NB4 (cell line): ENCODE data around the gene SYCE1.

Experiments
- CTCF ChIP-seq: IDR thresholded peaks from one replicate; pipeline ENCODE4 v1.5.1; 2012; ENCODE audit warnings: low read depth, low read length
- MAX ChIP-seq: IDR thresholded peaks from 2 replicates; pipeline ENCODE4 v1.6.1; 2011; ENCODE audit warnings: low read depth, low read length
- POLR2A ChIP-seq: IDR thresholded peaks from 2 replicates; pipeline ENCODE4 v1.6.1; 2011; ENCODE audit warnings: mild to moderate bottlenecking; ENCODE audit not compliant: insufficient read length; ENCODE audit errors: extremely low read depth

- no peak for TF ChIP-seq MAX
- no peak for TF ChIP-seq CTCF
- TF ChIP-seq POLR2A, result no peak
These were observed 35.3 kb upstream of the SYCE1 start for GRCh38 chr10:133600657-133601056.
